GM19452 (cell line): ENCODE results near the gene BBOX1.
"Not testable (repeated sequence)": the region's sequence is repeated elsewhere in the genome, so short reads cannot be mapped to it uniquely, and the experiment has no call there.

Source experiments
- ATAC-seq: cut with Tn5 transposase; IDR thresholded peaks from one replicate; pipeline ENCODE4 v1.9.1; 2021; ENCODE audit not compliant: unreplicated experiment

Gene BBOX1

DNA sequence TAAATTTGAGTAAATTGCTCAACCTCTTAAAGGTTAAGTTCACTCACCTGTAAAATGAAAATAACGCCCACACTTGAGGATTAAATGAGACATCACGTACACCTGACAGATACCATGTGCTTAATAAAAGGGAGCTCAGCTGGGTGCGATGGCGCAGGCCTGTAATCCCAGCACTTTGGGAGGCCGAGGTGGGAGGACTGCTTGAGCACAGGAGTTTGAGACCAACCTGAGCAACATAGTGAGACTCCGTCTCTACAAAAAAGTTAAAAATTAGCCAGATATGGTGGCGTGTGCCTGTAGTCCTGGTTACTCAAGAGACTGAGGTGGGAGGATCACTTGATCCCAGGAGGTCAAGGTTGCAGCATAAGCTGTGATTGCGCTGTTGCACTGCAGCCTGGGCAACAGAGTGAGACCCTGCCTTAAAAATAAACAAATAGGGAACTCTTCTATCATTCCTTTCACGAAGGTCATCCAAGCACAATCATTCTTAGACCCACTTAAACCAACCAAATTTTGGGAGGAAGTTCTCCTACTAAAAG is 134.1 kb downstream of the BBOX1 start:
- ATAC-seq = no peak

DNA sequence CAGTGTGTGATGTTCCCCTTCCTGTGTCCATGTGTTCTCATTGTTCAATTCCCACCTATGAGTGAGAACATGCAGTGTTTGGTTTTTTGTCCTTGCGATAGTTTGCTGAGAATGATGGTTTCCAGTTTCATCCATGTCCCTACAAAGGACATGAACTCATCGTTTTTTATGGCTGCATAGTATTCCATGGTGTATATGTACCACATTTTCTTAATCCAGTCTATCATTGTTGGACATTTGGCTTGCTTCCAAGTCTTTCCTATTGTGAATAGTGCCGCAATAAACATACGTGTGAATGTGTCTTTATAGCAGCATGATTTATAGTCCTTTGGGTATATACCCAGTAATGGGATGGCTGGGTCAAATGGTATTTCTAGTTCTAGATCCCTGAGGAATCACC is 134.9 kb downstream of the BBOX1 start:
- ATAC-seq = not testable (repeated sequence)
